Ishikawa (cell line): ENCODE data around the gene GPX4.

Experiments
- CEBPB ChIP-seq: IDR thresholded peaks from 2 replicates; pipeline ENCODE4 v1.6.1; 2012
- CREB1 ChIP-seq: IDR thresholded peaks from 2 replicates; pipeline ENCODE4 v1.6.1; 2012; ENCODE audit warnings: low read depth
- EGR1 ChIP-seq: IDR thresholded peaks from 2 replicates; pipeline ENCODE4 v1.6.1; 2012
- EP300 ChIP-seq: IDR thresholded peaks from 2 replicates; pipeline ENCODE4 v1.6.1; 2012; ENCODE audit warnings: borderline replicate concordance
- FOXM1 ChIP-seq: IDR thresholded peaks from 2 replicates; pipeline ENCODE4 v1.6.1; 2012; ENCODE audit warnings: low read depth, borderline replicate concordance
- MAX ChIP-seq: IDR thresholded peaks from 2 replicates; pipeline ENCODE4 v1.6.1; 2012
- NFIC ChIP-seq: IDR thresholded peaks from 2 replicates; pipeline ENCODE4 v1.6.1; 2012
- RAD21 ChIP-seq: IDR thresholded peaks from 2 replicates; pipeline ENCODE4 v1.6.1; 2012; ENCODE audit warnings: low read depth
- TAF1 ChIP-seq: IDR thresholded peaks from 2 replicates; pipeline ENCODE4 v1.6.1; 2012; ENCODE audit warnings: low read depth, mild to moderate bottlenecking
- TCF12 ChIP-seq: IDR thresholded peaks from 2 replicates; pipeline ENCODE4 v1.6.1; 2012; ENCODE audit warnings: low read depth
- TEAD4 ChIP-seq: IDR thresholded peaks from 2 replicates; pipeline ENCODE4 v1.6.1; 2012
- YY1 ChIP-seq: IDR thresholded peaks from 2 replicates; pipeline ENCODE4 v1.6.1; 2012; ENCODE audit warnings: low read depth
- ZBTB7A ChIP-seq: IDR thresholded peaks from 2 replicates; pipeline ENCODE4 v1.6.1; 2012; ENCODE audit warnings: low read depth
- TF ChIP-seq, protein P1 (sequence below): IDR thresholded peaks from 2 replicates; pipeline ENCODE4 v1.6.1; 2012; ENCODE audit warnings: low read depth, mild to moderate bottlenecking
- TF ChIP-seq, protein P2 (sequence below): IDR thresholded peaks from 2 replicates; pipeline ENCODE4 v1.6.1; 2012

GPX4 gene, protein sequence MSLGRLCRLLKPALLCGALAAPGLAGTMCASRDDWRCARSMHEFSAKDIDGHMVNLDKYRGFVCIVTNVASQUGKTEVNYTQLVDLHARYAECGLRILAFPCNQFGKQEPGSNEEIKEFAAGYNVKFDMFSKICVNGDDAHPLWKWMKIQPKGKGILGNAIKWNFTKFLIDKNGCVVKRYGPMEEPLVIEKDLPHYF

GRCh38 chr19:1103708-1104310 lies at the start of gene GPX4:
GPX4 (plus strand) TSS chr19:1103994; CDS start chr19:1104044, 50 bp downstream.
- TF ChIP-seq FOXM1 (no peak), CREB1 (no peak), TAF1 (peak; percentile 95; the same call in 1 of the 2 replicates), YY1 (no peak; the same call in 1 of the 2 replicates), TEAD4 (0 out of 2 replicates have a peak, but pooled peaks have one; percentile 16), NFIC (0 out of 2 replicates have a peak, but pooled peaks have one; percentile 7), ZBTB7A (peak; percentile 96), MAX (no peak; the same call in 1 of the 2 replicates), CEBPB (no peak), EGR1 (no peak), RAD21 (no peak), TCF12 (0 out of 2 replicates have a peak, but pooled peaks have one; percentile 9), EP300 (no peak)
- TF ChIP-seq, protein P1, sequence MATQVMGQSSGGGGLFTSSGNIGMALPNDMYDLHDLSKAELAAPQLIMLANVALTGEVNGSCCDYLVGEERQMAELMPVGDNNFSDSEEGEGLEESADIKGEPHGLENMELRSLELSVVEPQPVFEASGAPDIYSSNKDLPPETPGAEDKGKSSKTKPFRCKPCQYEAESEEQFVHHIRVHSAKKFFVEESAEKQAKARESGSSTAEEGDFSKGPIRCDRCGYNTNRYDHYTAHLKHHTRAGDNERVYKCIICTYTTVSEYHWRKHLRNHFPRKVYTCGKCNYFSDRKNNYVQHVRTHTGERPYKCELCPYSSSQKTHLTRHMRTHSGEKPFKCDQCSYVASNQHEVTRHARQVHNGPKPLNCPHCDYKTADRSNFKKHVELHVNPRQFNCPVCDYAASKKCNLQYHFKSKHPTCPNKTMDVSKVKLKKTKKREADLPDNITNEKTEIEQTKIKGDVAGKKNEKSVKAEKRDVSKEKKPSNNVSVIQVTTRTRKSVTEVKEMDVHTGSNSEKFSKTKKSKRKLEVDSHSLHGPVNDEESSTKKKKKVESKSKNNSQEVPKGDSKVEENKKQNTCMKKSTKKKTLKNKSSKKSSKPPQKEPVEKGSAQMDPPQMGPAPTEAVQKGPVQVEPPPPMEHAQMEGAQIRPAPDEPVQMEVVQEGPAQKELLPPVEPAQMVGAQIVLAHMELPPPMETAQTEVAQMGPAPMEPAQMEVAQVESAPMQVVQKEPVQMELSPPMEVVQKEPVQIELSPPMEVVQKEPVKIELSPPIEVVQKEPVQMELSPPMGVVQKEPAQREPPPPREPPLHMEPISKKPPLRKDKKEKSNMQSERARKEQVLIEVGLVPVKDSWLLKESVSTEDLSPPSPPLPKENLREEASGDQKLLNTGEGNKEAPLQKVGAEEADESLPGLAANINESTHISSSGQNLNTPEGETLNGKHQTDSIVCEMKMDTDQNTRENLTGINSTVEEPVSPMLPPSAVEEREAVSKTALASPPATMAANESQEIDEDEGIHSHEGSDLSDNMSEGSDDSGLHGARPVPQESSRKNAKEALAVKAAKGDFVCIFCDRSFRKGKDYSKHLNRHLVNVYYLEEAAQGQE, result no peak
- TF ChIP-seq, protein P2, sequence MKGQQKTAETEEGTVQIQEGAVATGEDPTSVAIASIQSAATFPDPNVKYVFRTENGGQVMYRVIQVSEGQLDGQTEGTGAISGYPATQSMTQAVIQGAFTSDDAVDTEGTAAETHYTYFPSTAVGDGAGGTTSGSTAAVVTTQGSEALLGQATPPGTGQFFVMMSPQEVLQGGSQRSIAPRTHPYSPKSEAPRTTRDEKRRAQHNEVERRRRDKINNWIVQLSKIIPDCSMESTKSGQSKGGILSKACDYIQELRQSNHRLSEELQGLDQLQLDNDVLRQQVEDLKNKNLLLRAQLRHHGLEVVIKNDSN, result no peak

DNA sequence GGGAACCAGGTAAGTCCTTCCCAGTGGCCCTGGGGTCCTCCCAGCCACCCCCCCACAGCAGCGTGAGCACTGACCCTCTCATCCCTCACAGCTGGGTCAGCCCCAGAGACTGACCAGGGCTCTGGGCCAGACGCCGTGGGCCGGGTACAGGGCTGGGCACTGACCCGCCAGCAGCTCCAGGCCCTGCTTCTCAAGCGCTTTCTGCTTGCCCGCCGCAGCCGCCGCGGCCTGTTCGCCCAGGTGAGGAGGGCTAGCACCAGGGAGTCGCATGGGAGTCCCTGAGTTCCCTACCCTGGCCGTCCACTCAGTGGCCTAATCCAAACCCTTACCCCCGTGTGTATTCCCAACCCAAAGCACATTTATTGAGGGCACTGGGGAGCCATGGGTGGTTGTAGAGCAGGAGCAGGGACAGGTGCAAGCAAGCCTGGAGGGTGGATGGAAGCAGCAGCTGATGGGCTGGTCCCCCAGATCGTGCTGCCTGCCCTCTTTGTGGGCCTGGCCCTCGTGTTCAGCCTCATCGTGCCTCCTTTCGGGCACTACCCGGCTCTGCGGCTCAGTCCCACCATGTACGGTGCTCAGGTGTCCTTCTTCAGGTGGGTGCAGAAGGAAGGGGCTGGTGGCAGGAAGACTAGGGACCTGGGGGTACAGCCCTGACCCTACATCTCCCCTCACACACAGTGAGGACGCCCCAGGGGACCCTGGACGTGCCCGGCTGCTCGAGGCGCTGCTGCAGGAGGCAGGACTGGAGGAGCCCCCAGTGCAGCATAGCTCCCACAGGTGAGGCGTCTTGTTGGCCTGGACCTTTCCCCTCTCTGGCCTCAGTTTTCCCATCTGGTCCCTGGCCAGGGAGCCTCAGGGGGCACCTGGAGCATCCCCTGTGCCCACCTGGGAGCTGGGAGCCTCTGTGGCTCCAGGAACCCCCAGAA lies 49.4 kb upstream of the GPX4 start:
- TF ChIP-seq NFIC, result no peak
- no peak for TF ChIP-seq CREB1
- TF ChIP-seq TCF12, result no peak
- TF ChIP-seq ZBTB7A, result no peak
- TF ChIP-seq EP300, result no peak
- TF ChIP-seq RAD21, result no peak
- no peak for TF ChIP-seq FOXM1
- no peak for TF ChIP-seq MAX
- TF ChIP-seq CEBPB, result no peak

DNA sequence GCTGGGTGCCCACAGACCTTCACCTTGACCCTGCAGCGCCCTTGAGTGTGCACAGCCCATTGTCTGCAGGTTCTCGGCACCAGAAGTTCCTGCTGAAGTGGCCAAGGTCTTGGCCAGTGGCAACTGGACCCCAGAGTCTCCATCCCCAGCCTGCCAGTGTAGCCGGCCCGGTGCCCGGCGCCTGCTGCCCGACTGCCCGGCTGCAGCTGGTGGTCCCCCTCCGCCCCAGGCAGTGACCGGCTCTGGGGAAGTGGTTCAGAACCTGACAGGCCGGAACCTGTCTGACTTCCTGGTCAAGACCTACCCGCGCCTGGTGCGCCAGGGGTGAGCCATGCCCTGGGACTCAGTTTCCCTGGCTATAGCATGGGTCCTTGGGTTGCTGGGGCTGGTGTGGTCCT lies 48.8 kb upstream of the GPX4 start:
- TF ChIP-seq MAX (no peak), NFIC (no peak), TEAD4 (no peak), FOXM1 (no peak), EP300 (no peak), ZBTB7A (no peak), YY1 (no peak), RAD21 (no peak), TAF1 (no peak), CREB1 (no peak), TCF12 (no peak), CEBPB (no peak)
- TF ChIP-seq, protein P1, result no peak
- TF ChIP-seq, protein P2, result no peak

DNA sequence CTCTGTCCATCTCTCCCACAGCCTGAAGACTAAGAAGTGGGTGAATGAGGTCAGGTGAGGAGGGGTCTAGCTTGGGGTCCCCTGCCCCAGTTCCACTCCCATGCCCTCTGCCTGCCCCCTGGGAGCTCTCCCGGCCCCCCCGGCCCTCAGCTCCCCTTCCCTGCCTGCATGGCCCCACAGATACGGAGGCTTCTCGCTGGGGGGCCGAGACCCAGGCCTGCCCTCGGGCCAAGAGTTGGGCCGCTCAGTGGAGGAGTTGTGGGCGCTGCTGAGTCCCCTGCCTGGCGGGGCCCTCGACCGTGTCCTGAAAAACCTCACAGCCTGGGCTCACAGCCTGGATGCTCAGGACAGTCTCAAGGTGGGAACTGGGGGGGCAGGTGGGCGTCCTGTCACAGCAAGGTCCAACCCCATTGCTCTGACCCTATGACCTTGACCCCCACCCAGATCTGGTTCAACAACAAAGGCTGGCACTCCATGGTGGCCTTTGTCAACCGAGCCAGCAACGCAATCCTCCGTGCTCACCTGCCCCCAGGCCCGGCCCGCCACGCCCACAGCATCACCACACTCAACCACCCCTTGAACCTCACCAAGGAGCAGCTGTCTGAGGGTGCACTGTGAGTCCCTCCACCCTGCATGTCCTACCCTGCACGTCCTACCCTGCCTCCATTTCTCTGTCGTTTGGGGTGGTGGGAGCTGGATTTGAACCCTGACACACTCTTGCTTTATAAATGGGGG lies 47.7 kb upstream of the GPX4 start:
- TF ChIP-seq, protein P2, result no peak
- TF ChIP-seq YY1 (no peak), ZBTB7A (no peak), TEAD4 (no peak), MAX (no peak)
- TF ChIP-seq, protein P1, result no peak
